Astrocyte of the cerebellum (primary cell): Measurements from ENCODE around the gene EIF4A3.

Experiments
- DNase-seq: peaks from one replicate; pipeline ENCODE4 v3.0.0-alpha.2; 2011; ENCODE audit warnings: low read depth
- H3K4me3 ChIP-seq: 2 replicates; pipeline ENCODE4 v1.5.1; 2011; ENCODE audit warnings: mild to moderate bottlenecking, low read depth, low read length, moderate library complexity
- in situ Hi-C: cut with HindIII; loops from 2 replicates; pipeline ENCODE4 v1.10.0; 2017; ENCODE audit warnings: low sequenced_read_pairs
- TF ChIP-seq, protein P1 (sequence below): IDR thresholded peaks from 2 replicates; pipeline ENCODE4 v1.5.1; 2012; ENCODE audit warnings: low read length, low read depth, moderate library complexity, mild to moderate bottlenecking; ENCODE audit errors: missing control alignments

Gene EIF4A3

GRCh38 chr17:80142929-80143328, 4.0 kb downstream of the EIF4A3 start:
- TF ChIP-seq, protein P1, sequence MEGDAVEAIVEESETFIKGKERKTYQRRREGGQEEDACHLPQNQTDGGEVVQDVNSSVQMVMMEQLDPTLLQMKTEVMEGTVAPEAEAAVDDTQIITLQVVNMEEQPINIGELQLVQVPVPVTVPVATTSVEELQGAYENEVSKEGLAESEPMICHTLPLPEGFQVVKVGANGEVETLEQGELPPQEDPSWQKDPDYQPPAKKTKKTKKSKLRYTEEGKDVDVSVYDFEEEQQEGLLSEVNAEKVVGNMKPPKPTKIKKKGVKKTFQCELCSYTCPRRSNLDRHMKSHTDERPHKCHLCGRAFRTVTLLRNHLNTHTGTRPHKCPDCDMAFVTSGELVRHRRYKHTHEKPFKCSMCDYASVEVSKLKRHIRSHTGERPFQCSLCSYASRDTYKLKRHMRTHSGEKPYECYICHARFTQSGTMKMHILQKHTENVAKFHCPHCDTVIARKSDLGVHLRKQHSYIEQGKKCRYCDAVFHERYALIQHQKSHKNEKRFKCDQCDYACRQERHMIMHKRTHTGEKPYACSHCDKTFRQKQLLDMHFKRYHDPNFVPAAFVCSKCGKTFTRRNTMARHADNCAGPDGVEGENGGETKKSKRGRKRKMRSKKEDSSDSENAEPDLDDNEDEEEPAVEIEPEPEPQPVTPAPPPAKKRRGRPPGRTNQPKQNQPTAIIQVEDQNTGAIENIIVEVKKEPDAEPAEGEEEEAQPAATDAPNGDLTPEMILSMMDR = no peak
- DNase-seq = no peak
- H3K4me3 ChIP-seq = no peak overlapping the region
- in situ Hi-C loops = no loop called here

GRCh38 chr17:80141463-80142165, 5.3 kb downstream of the EIF4A3 start:
- DNase-seq = no peak
- in situ Hi-C loops = no loop called here
- no peak overlapping the region for H3K4me3 ChIP-seq
- TF ChIP-seq, protein P1 = no peak

DNA sequence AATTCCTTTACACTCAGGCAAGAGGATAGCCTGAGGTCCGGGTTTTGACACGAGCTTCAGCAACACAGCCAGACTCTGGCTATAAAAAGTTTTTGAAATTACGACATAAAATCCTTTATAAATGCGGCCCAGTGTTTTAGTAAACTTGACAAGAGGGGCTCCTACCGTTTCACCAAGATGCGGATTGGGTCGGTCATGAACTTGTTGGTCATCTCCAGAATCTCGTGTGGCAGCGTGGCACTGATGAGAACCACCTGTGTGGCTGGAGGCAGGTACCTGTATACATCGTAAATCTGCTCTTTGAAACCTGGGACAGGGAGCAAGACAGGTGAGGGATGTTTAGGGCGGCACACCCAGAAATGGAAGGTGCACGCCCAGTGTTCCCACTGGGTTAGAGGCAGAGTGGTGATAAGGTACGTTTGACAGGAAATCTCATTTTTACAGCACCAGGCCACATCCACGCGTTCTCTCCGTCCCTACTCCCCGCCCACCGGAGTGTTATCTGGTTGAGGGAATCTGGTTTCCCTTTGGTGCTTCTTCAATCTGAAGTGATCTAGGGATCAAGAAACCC, 8.0 kb downstream of the EIF4A3 start:
- DNase-seq = no peak
- no peak overlapping the region for H3K4me3 ChIP-seq
- in situ Hi-C loops = loop anchor here (5.0 kb wide), 1 partner anchor 47 kb away; no protein-coding TSS in a partner anchor
- TF ChIP-seq, protein P1 = no peak

DNA sequence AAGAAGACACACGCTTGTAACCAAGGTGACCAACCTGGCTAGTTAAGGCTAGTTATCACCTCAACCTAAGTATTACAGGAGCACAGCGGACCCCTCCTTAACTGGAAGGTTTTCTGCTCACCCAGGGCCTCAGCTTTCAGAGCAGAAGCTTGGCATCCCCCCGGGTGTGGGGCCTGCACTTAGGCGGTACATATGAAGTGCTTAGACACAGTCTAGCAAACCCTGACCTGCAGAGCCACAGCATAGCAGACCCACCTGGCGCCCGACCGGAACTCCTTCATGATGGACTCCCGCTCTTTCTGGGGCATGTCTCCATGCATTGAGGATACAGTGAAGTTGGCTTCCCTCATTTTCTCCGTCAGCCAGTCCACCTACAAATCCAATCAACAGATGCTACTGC, 9.8 kb downstream of the EIF4A3 start:
- in situ Hi-C loops = loop anchor here (5.0 kb wide), 1 partner anchor 45 kb away; no protein-coding TSS in a partner anchor
- H3K4me3 ChIP-seq = no peak overlapping the region
- TF ChIP-seq, protein P1 = no peak
- no peak for DNase-seq

DNA sequence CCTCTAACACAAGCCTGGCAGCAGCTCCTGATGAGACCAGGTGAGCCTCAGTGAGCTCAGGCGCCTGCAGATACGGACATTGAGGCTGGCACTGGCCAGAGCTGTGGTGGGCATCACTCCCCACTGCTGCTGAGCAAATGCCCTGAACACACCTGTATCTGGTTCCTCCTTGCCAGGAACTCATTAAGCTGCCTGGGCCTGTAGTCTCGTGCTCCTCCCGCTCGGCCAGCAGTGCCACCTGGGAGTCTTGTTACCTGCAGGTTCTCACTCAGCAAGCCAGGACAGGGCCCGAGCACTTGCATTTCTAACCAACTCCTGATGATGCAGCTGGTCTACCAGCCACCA, 13.3 kb downstream of the EIF4A3 start:
- DNase-seq = no peak
- TF ChIP-seq, protein P1 = no peak
- in situ Hi-C loops = no loop called here
- no peak overlapping the region for H3K4me3 ChIP-seq

GRCh38 chr17:80132906-80133625, 13.9 kb downstream of the EIF4A3 start:
- TF ChIP-seq, protein P1 = no peak
- in situ Hi-C loops = no loop called here
- no peak overlapping the region for H3K4me3 ChIP-seq
- no peak for DNase-seq
